Ascending aorta (tissue), 2 donors: ENCODE data around the gene IL4R. TPM values are rescaled to one million over a fixed set of nuclear protein-coding genes. Genes with fewer than 3 reads are reported as not detected.

Experiments
- DNase-seq, 2 donors: peaks; one replicate each; pipeline ENCODE4 v3.0.0-alpha.2; 2019; ENCODE audit warnings: low spot score in 2 of 2
- H3K27ac ChIP-seq, 2 donors: fragments of 200-600 bp; sonication (generic); one replicate each; pipeline ENCODE4 v1.5.1; 2016 to 2017; ENCODE audit warnings: mild to moderate bottlenecking in 1 of 2
- H3K27me3 ChIP-seq: fragments of 200-600 bp; sonication (generic); one replicate; pipeline ENCODE4 v1.5.1; 2017
- H3K36me3 ChIP-seq, 2 donors: fragments of 200-600 bp; sonication (generic); one replicate each; pipeline ENCODE4 v1.5.1; 2016
- H3K4me1 ChIP-seq, 2 donors: fragments of 200-600 bp; sonication (generic); one replicate each; pipeline ENCODE4 v1.5.1; 2016 to 2017; ENCODE audit warnings: mild to moderate bottlenecking in 1 of 2
- H3K4me3 ChIP-seq, 2 donors: fragments of 200-600 bp; sonication (generic); one replicate each; pipeline ENCODE4 v1.5.1; 2016 to 2017; ENCODE audit warnings: mild to moderate bottlenecking in 1 of 2
- H3K9me3 ChIP-seq, 2 donors: fragments of 200-600 bp; sonication (generic); one replicate each; pipeline ENCODE4 v1.5.1; 2016
- CTCF ChIP-seq, 3 experiments: fragments of 200-600 bp in 2 of 3; fragments of 450-650 bp in 1 of 3; sonication (generic) in 2 of 3; IDR thresholded peaks; one replicate each; pipeline ENCODE4 v1.5.1; 2016 to 2019; ENCODE audit warnings: antibody characterized with exemption in 3 of 3, mild to moderate bottlenecking in 1 of 3, moderate library complexity in 1 of 3
- intact Hi-C: fragments of 100-400 bp; cut with DNase I; formaldehyde crosslinking; loops from one replicate; pipeline ENCODE4 v1.15.1; 2023
- total RNA-seq: library from RNA; depleted of rRNA; stranded (reverse); fragments of >200 nt; gene quantifications from one replicate; pipeline ENCODE4 v1.1.0, GENCODE V29; 2016

The IL4R gene
- total RNA-seq, 1 donor from 2014 or later: 88.7 TPM

- Histone ChIP-seq H3K9me3 (no peaks in the 10 kb centered on the region), H3K4me3 (no peak overlapping the region), H3K4me1 (peaks cover 0 to 3% of the 10 kb centered on the region in 2 donors), H3K27me3 (no peaks in the 10 kb centered on the region), H3K27ac (no peak overlapping the region), H3K36me3 (no peaks in the 10 kb centered on the region)
- intact Hi-C loops: no loop called here
- TF ChIP-seq CTCF (IDR thresholded peaks at IDR 0.05): no peak
- peak in 1 of 2 donors; percentile 21 for DNase-seq
Observed at GRCh38 chr16:27291722-27292240, 22.0 kb upstream of the IL4R start.

GRCh38 chr16:27293343-27293742 is 20.4 kb upstream of the IL4R start:
- no peak for TF ChIP-seq CTCF (IDR thresholded peaks at IDR 0.05)
- H3K4me1 ChIP-seq: no peaks in the 10 kb centered on the region
- peak in 1 of 2 donors; percentile 12 for DNase-seq
- no peaks in the 10 kb centered on the region for H3K36me3 ChIP-seq
- intact Hi-C loops: no loop called here
- H3K4me3 ChIP-seq: no peak overlapping the region
- H3K27me3 ChIP-seq: no peaks in the 10 kb centered on the region
- no peak overlapping the region for H3K27ac ChIP-seq
- no peaks in the 10 kb centered on the region for H3K9me3 ChIP-seq

DNA sequence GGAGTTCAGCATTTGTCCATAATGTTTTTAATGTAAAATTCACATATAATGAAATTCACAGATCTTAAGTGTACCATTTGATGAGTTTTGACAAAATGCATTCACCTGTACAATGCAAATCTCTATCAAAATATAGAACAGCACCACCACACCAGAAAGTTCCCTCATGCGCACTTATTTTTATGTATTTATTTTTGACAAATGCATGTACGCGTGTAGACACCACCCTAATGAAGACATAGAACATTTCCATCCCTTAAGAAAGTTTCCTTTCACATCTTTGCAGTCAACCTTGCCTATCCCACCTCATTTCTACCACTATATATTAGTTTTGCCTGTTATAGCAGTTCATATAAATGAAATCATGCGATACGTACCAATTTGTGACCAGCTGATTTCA is 15.6 kb upstream of the IL4R start:
- TF ChIP-seq CTCF (IDR thresholded peaks at IDR 0.05): no peak
- Histone ChIP-seq H3K27me3 (no peaks in the 10 kb centered on the region), H3K4me3 (no peak overlapping the region), H3K36me3 (no peaks in the 10 kb centered on the region), H3K4me1 (no peaks in the 10 kb centered on the region), H3K9me3 (no peaks in the 10 kb centered on the region), H3K27ac (no peak overlapping the region)
- DNase-seq: no peak
- intact Hi-C loops: no loop called here

DNA sequence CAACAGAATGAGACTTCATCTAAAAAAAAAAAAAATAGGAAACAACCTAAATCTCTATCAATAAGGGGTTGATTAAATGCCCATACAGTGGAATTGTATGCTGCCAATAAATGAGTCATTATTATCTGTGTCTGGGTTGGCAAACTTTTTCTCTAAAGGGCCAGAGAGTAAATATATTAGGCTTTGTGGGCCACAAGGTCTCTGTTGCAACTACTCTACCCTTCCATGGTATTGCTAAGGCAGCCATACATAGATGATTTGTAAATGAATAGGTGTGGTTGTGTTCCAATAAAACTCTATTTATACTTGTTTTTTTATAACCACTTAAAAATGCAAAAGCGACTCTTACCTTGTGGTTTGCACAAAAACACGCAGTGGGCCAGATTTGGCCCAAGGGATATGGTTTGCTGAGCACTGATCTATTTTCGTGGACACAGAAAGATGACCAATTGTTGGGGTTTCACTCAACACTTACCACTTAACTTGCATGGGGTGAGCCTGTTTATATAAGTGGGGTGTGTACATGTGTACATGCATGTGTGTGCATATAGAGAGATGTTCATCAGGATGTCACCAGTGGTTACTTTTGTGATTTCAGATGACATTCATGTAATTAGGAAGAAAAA is 12.4 kb upstream of the IL4R start:
- no peaks in the 10 kb centered on the region for H3K9me3 ChIP-seq
- H3K4me3 ChIP-seq: no peak overlapping the region
- no peaks in the 10 kb centered on the region for H3K36me3 ChIP-seq
- intact Hi-C loops: no loop called here
- TF ChIP-seq CTCF (IDR thresholded peaks at IDR 0.05): no peak
- H3K4me1 ChIP-seq: no peaks in the 10 kb centered on the region
- peak in 1 of 2 donors; percentile 25 for DNase-seq
- H3K27ac ChIP-seq: no peak overlapping the region
- H3K27me3 ChIP-seq: no peaks in the 10 kb centered on the region

- peak in 1 of 2 donors; percentile 19 for DNase-seq
Observed at GRCh38 chr16:27302126-27302525, 11.6 kb upstream of the IL4R start.

More at GRCh38 chr16:27302126-27302525, 11.6 kb upstream of the IL4R start:
- H3K4me3 ChIP-seq: no peak overlapping the region
- no peak for TF ChIP-seq CTCF (IDR thresholded peaks at IDR 0.05)
- H3K4me1 ChIP-seq: no peaks in the 10 kb centered on the region
- H3K9me3 ChIP-seq: no peaks in the 10 kb centered on the region
- H3K27me3 ChIP-seq: no peaks in the 10 kb centered on the region
- H3K36me3 ChIP-seq: no peaks in the 10 kb centered on the region
- no peak overlapping the region for H3K27ac ChIP-seq
- intact Hi-C loops: no loop called here
